Trophoblast cell (in vitro differentiated cells and primary cell): ENCODE data around the gene LASP1.
"Not testable (repeated sequence)": the region's sequence is repeated elsewhere in the genome, so short reads cannot be mapped to it uniquely, and the experiment has no call there.

Source experiments
- DNase-seq, 2 donors: peaks; one replicate each; pipeline ENCODE4 v3.0.0-alpha.2; 2016
- H2AFZ ChIP-seq: 2 replicates; pipeline ENCODE4 v1.6.1; 2013; ENCODE audit warnings: low read length, moderate library complexity, mild to moderate bottlenecking; ENCODE audit not compliant: insufficient read depth, poor library complexity
- H2AK5ac ChIP-seq: 2 replicates; pipeline ENCODE4 v1.6.1; 2013; ENCODE audit warnings: mild to moderate bottlenecking, low read length
- H2BK120ac ChIP-seq: 2 replicates; pipeline ENCODE4 v1.6.1; 2013; ENCODE audit warnings: low read length, mild to moderate bottlenecking, moderate library complexity; ENCODE audit not compliant: insufficient read depth, poor library complexity
- H2BK12ac ChIP-seq: 2 replicates; pipeline ENCODE4 v1.6.1; 2013; ENCODE audit warnings: mild to moderate bottlenecking, low read length, moderate library complexity
- H2BK5ac ChIP-seq: 2 replicates; pipeline ENCODE4 v1.6.1; 2013; ENCODE audit warnings: low read length, low read depth, moderate library complexity, mild to moderate bottlenecking; ENCODE audit not compliant: poor library complexity
- H3K14ac ChIP-seq: 2 replicates; pipeline ENCODE4 v1.6.1; 2013; ENCODE audit warnings: mild to moderate bottlenecking, low read length
- H3K18ac ChIP-seq: 2 replicates; pipeline ENCODE4 v1.6.1; 2013; ENCODE audit warnings: mild to moderate bottlenecking, low read length
- H3K23ac ChIP-seq: 2 replicates; pipeline ENCODE4 v1.6.1; 2013; ENCODE audit warnings: low read length
- H3K27ac ChIP-seq: 2 replicates; pipeline ENCODE4 v1.5.1; 2013; ENCODE audit warnings: low read depth, mild to moderate bottlenecking, inconsistent platforms, low read length, moderate library complexity
- H3K27me3 ChIP-seq: 2 replicates; pipeline ENCODE4 v1.6.1; 2013; ENCODE audit warnings: inconsistent platforms, mild to moderate bottlenecking, low read length, moderate library complexity; ENCODE audit not compliant: insufficient read depth
- H3K36me3 ChIP-seq, 2 experiments: 1 replicate in 1 of 2; 2 replicates in 1 of 2; pipeline ENCODE4 v1.6.1; 2013; ENCODE audit warnings: low read length in 2 of 2, mild to moderate bottlenecking in 2 of 2, moderate library complexity in 1 of 2; ENCODE audit not compliant: insufficient read depth in 2 of 2, control insufficient read depth in 1 of 2
- H3K4ac ChIP-seq: 2 replicates; pipeline ENCODE4 v1.6.1; 2013; ENCODE audit warnings: low read depth, mild to moderate bottlenecking, low read length, moderate library complexity
- H3K4me1 ChIP-seq, 2 experiments: 1 replicate in 1 of 2; 2 replicates in 1 of 2; pipeline ENCODE4 v1.6.1; 2013; ENCODE audit warnings: low read length in 2 of 2, mild to moderate bottlenecking in 2 of 2, moderate library complexity in 1 of 2; ENCODE audit not compliant: insufficient read depth in 2 of 2, control insufficient read depth in 1 of 2
- H3K4me2 ChIP-seq: 2 replicates; pipeline ENCODE4 v1.6.1; 2013; ENCODE audit warnings: inconsistent platforms, mild to moderate bottlenecking, low read length, moderate library complexity
- H3K4me3 ChIP-seq: 2 replicates; pipeline ENCODE4 v1.5.1; 2013; ENCODE audit warnings: mild to moderate bottlenecking, low read depth, low read length, inconsistent platforms
- H3K79me1 ChIP-seq: one replicate; pipeline ENCODE4 v1.6.1; 2013; ENCODE audit warnings: low read length
- H3K79me2 ChIP-seq: 2 replicates; pipeline ENCODE4 v1.6.1; 2013; ENCODE audit warnings: low read length, mild to moderate bottlenecking; ENCODE audit not compliant: control insufficient read depth, insufficient read depth, poor library complexity
- H3K9ac ChIP-seq: 2 replicates; pipeline ENCODE4 v1.6.1; 2013; ENCODE audit warnings: mild to moderate bottlenecking, low read length
- H3K9me3 ChIP-seq: 2 replicates; pipeline ENCODE4 v1.6.1; 2013; ENCODE audit warnings: low read depth, mild to moderate bottlenecking, control low read depth, inconsistent platforms, low read length; ENCODE audit not compliant: insufficient read depth
- H4K12ac ChIP-seq: 2 replicates; pipeline ENCODE4 v1.6.1; 2013; ENCODE audit warnings: low read depth, mild to moderate bottlenecking, low read length, moderate library complexity
- H4K8ac ChIP-seq: 2 replicates; pipeline ENCODE4 v1.6.1; 2013; ENCODE audit warnings: low read depth, mild to moderate bottlenecking, low read length, moderate library complexity
- H4K91ac ChIP-seq: one replicate; pipeline ENCODE4 v1.6.1; 2013; ENCODE audit warnings: low read depth, mild to moderate bottlenecking, low read length, moderate library complexity
- WGBS: extraction: QIAGEN DNeasy Blood & Tissue Kit; methylation state at CpG from one replicate; pipeline ENCODE4 v1.1.7; 2013; ENCODE audit warnings: missing lambda C conversion rate; ENCODE audit not compliant: insufficient read length, insufficient coverage; ENCODE audit errors: extremely low coverage; 5-methylcytosine and 5-hydroxymethylcytosine counted together

Gene LASP1

GRCh38 chr17:38911731-38912081 is 41.8 kb downstream of the LASP1 start:
- H3K18ac ChIP-seq, H2AK5ac ChIP-seq, H3K9me3 ChIP-seq, H2BK12ac ChIP-seq, H4K91ac ChIP-seq, H3K79me2 ChIP-seq, H3K23ac ChIP-seq, H2BK5ac ChIP-seq, H3K4me2 ChIP-seq, H3K14ac ChIP-seq, H3K4me3 ChIP-seq, DNase-seq, H4K8ac ChIP-seq, H3K4ac ChIP-seq, H3K27me3 ChIP-seq, H3K27ac ChIP-seq, H3K9ac ChIP-seq, H2AFZ ChIP-seq, H2BK120ac ChIP-seq, H3K79me1 ChIP-seq, H4K12ac ChIP-seq: not testable (repeated sequence)
- WGBS = no CpG with 5 or more reads among the region's 8 CpGs
- Histone ChIP-seq H3K4me1 (peaks cover 18 to 24% of the 10 kb centered on the region in 2 experiments), H3K36me3 (peaks cover 71 to 75% of the 10 kb centered on the region in 2 experiments)

DNA sequence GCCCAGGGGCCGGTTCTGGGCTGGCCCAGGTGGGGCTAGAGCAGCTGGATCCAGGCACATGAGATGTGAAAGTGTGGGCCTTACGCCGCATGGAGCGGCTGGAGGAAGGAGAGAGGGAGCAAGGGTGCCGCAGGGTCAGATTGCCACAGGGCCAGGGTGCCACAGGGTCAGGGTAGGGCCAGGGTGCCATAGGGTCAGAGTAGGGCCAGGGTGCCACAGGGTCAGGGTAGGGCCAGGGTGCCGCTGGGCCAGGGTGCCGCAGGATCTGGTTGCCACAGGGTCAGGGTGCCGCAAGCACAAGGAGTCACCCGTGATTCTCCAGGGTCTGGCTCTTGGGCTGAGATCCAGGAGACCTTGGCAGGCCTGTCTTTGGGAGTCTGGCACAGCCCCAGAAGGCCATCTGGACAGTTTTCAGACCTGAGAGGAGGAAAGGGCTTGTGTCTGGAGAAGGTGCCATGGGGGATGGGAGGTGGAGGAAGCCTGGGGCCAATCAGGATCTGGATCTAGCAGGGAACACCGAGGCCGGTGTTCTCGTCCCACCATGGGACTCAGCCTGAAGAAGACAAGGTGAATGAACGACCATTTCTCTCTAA is 42.5 kb downstream of the LASP1 start:
- H3K27me3 ChIP-seq = no peaks in the 10 kb centered on the region
- no peak overlapping the region for H3K4ac ChIP-seq
- no peak overlapping the region for H4K12ac ChIP-seq
- no peak overlapping the region for H3K9ac ChIP-seq
- no peak overlapping the region for H3K4me3 ChIP-seq
- H3K36me3 ChIP-seq = peaks cover 74% of the 10 kb centered on the region in 2 experiments
- no CpG with 5 or more reads among the region's 13 CpGs for WGBS
- no peaks in the 10 kb centered on the region for H3K79me2 ChIP-seq
- peaks cover 5% of the 10 kb centered on the region for H3K79me1 ChIP-seq
- H3K23ac ChIP-seq = no peak overlapping the region
- H3K9me3 ChIP-seq = no peaks in the 10 kb centered on the region
- H3K27ac ChIP-seq = no peak overlapping the region
- H2BK12ac ChIP-seq = no peak overlapping the region
- no peak overlapping the region for H2AFZ ChIP-seq
- no peak overlapping the region for H4K91ac ChIP-seq
- H2BK120ac ChIP-seq = no peak overlapping the region
- H3K4me1 ChIP-seq = peaks cover 18 to 22% of the 10 kb centered on the region in 2 experiments
- no peak overlapping the region for H3K4me2 ChIP-seq
- H3K14ac ChIP-seq = no peak overlapping the region
- H2AK5ac ChIP-seq = no peak overlapping the region
- H4K8ac ChIP-seq = no peak overlapping the region
- H2BK5ac ChIP-seq = no peak overlapping the region
- DNase-seq = no peak
- no peak overlapping the region for H3K18ac ChIP-seq

- peaks cover 77 to 82% of the 10 kb centered on the region in 2 experiments for H3K36me3 ChIP-seq
- no peaks in the 10 kb centered on the region for H3K79me1 ChIP-seq
- no peak overlapping the region for H3K23ac ChIP-seq
- no peak overlapping the region for H3K4me3 ChIP-seq
- no peaks in the 10 kb centered on the region for H3K79me2 ChIP-seq
- peaks cover 5 to 8% of the 10 kb centered on the region in 2 experiments for H3K4me1 ChIP-seq
- peaks cover 3% of the 10 kb centered on the region for H3K9me3 ChIP-seq
- H3K4ac ChIP-seq = no peak overlapping the region
- no peak overlapping the region for H2BK5ac ChIP-seq
- H4K12ac ChIP-seq = no peak overlapping the region
- H3K27ac ChIP-seq = no peak overlapping the region
- no peak overlapping the region for H3K18ac ChIP-seq
- H3K14ac ChIP-seq = no peak overlapping the region
- H3K4me2 ChIP-seq = no peak overlapping the region
- no peak overlapping the region for H2AFZ ChIP-seq
- H2AK5ac ChIP-seq = no peak overlapping the region
- H4K91ac ChIP-seq = no peak overlapping the region
- H3K27me3 ChIP-seq = no peaks in the 10 kb centered on the region
- peak overlapping the region; percentile 12 for H2BK12ac ChIP-seq
- H4K8ac ChIP-seq = no peak overlapping the region
- H3K9ac ChIP-seq = no peak overlapping the region
- WGBS = no CpG with 5 or more reads among the region's 20 CpGs
- no peak overlapping the region for H2BK120ac ChIP-seq
- DNase-seq = peak in 1 of 2 donors; percentile 44
Observed at GRCh38 chr17:38914741-38915638, 45.1 kb downstream of the LASP1 start.

DNA sequence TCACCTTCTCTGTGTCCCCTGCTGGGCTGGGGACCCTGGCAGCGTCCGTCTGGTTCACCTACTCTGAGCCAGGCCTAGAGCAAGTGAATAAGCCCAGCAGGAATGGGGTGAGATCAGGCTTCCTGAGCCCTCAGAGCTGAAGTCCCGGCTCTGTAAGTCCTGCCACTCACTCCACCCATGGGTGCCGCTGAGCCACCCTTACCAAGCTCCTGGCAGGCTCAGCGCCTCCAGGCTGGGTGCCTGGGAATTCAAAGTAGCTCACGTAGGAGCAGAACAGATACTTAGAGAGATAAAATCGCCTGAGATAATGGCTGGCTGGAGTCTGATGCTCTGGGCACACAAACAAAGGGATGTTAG is 45.8 kb downstream of the LASP1 start:
- no peak overlapping the region for H2BK120ac ChIP-seq

More for the DNA sequence above, 45.8 kb downstream of the LASP1 start:
- no peak overlapping the region for H2AFZ ChIP-seq
- no peak overlapping the region for H3K4ac ChIP-seq
- DNase-seq = peak; percentile 64 to 83
- H3K23ac ChIP-seq = no peak overlapping the region
- no peaks in the 10 kb centered on the region for H3K27me3 ChIP-seq
- no peak overlapping the region for H3K4me3 ChIP-seq
- no peaks in the 10 kb centered on the region for H3K79me2 ChIP-seq
- no peak overlapping the region for H3K9ac ChIP-seq
- H3K79me1 ChIP-seq = no peaks in the 10 kb centered on the region
- H4K12ac ChIP-seq = no peak overlapping the region
- H2BK12ac ChIP-seq = no peak overlapping the region
- H2BK5ac ChIP-seq = no peak overlapping the region
- no peak overlapping the region for H3K14ac ChIP-seq
- peaks cover 5 to 8% of the 10 kb centered on the region in 2 experiments for H3K4me1 ChIP-seq
- no peak overlapping the region for H2AK5ac ChIP-seq
- no CpG with 5 or more reads among the region's 7 CpGs for WGBS
- no peak overlapping the region for H3K18ac ChIP-seq
- H3K9me3 ChIP-seq = peaks cover 3% of the 10 kb centered on the region
- no peak overlapping the region for H3K27ac ChIP-seq
- H4K91ac ChIP-seq = no peak overlapping the region
- H3K4me2 ChIP-seq = no peak overlapping the region
- H3K36me3 ChIP-seq = peaks cover 84 to 86% of the 10 kb centered on the region in 2 experiments
- no peak overlapping the region for H4K8ac ChIP-seq
